Lower leg skin (tissue), 3 donors: ENCODE data around the gene CORO7.

Experiments used
- CTCF ChIP-seq, 3 donors: fragments of 450-650 bp; IDR thresholded peaks; one replicate each; pipeline ENCODE4 v1.5.1; 2016; ENCODE audit warnings: antibody characterized with exemption in 3 of 3, mild to moderate bottlenecking in 3 of 3, moderate library complexity in 2 of 3
- POLR2A ChIP-seq, 2 donors: fragments of 450-650 bp; IDR thresholded peaks; one replicate each; pipeline ENCODE4 v1.6.1; 2016 to 2017; ENCODE audit warnings: antibody characterized with exemption in 2 of 2, mild to moderate bottlenecking in 1 of 2, moderate library complexity in 1 of 2

GRCh38 chr16:4338712-4339299 lies 77.6 kb downstream of the CORO7 start:
- TF ChIP-seq CTCF (IDR thresholded peaks at IDR 0.05) (no peak), POLR2A (IDR thresholded peaks at IDR 0.05) (no peak)
